ENCODE results near the gene ME2.
"Not testable (repeated sequence)": the region's sequence is repeated elsewhere in the genome, so short reads cannot be mapped to it uniquely, and the experiment has no call there.

The ME2 gene

GRCh38 chr18:50878345-50879301 is at the start of gene ME2:
Gene ME2 (plus strand): TSS chr18:50879118. CDS start chr18:50895821, 16,703 bp downstream.
- no peak for FAIRE-seq

DNA sequence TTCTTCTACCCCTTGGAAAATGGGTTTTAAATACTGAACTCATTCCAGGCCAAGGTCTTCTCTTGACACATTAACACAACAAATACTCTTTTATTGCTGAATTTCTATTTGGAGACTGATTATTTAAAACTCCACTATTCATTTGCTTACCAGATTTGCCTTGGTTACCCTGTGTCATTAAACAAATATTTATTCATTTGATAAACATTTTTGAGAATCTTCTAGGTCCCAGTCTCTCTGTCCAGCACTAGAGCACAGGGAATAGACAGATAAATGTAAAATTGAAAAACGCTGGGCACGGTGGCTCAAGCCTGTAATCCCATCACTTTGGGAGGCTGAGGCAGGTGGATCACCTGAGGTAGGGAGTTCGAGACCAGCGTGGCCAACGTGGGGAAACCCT is 49.3 kb upstream of the ME2 start:
- no peak for FAIRE-seq

- no peak for FAIRE-seq
Measured at GRCh38 chr18:50830544-50830943, 48.4 kb upstream of the ME2 start.

GRCh38 chr18:50832754-50833153 is 46.2 kb upstream of the ME2 start:
- FAIRE-seq: no peak

GRCh38 chr18:50833496-50833895 is 45.4 kb upstream of the ME2 start:
- FAIRE-seq: not testable (repeated sequence)

GRCh38 chr18:50836521-50836957 is 42.4 kb upstream of the ME2 start:
- FAIRE-seq: no peak

GRCh38 chr18:50839341-50839740 is 39.6 kb upstream of the ME2 start:
- no peak for FAIRE-seq

DNA sequence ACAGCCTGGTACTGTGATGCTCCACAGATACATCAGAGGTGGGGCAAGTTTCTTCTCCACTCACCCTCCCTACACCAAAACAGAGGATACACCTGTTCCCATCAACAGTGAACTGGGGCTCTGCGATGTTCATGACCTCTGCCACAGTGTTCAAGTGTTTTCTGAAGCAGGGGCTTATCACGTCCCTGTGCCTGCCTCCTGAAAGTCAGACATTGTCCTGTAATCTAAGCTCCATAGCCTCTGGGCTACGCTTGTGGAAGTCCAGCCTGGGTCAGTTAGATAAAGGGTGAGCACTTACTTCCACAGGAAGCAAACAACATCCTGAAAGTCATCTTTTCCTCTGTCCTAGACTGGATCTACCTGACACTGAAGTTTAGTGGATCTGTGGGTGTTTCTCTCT is 38.9 kb upstream of the ME2 start:
- no peak for FAIRE-seq

- no peak for FAIRE-seq
Measured at GRCh38 chr18:50842846-50843245, 36.1 kb upstream of the ME2 start.

GRCh38 chr18:50844554-50844953 is 34.4 kb upstream of the ME2 start:
- no peak for FAIRE-seq

DNA sequence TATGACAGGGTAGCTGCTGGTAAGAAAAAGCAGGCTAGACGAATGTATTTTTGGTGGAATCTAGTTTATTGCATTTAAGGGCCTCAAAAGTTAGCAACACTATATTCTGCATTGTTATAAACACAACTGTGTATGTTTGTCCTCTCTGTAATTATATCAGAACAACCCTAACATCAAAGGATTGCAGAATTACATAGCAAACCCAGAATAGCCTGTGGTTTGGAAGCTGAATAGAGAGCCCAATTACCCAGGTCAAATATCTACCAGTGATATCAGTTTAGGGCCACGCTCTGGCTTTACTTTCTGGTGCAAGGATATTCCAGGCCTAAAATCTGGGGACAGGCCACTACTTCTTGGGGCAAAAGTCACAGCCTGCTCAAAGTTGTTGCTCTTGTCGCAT is 34.0 kb upstream of the ME2 start:
- FAIRE-seq: no peak

DNA sequence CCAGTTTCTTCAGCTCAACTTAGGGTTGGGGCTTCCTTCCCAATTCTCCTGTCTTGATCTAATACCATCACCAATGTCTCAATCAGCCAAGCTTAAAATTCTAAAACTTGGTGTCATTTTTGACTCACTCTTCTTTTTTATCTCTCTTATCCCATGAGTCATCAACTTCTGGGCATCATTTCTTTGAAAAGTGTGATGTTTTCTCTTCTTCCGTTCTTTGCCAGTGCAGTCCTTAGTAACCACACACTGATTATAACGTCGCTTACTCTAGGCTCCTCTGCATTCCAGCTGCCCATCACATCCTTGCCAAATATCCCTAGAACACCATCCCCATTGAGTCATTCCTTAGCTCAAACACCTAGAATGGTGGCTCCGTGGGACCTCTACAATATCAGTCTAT is 31.7 kb upstream of the ME2 start:
- FAIRE-seq: no peak

DNA sequence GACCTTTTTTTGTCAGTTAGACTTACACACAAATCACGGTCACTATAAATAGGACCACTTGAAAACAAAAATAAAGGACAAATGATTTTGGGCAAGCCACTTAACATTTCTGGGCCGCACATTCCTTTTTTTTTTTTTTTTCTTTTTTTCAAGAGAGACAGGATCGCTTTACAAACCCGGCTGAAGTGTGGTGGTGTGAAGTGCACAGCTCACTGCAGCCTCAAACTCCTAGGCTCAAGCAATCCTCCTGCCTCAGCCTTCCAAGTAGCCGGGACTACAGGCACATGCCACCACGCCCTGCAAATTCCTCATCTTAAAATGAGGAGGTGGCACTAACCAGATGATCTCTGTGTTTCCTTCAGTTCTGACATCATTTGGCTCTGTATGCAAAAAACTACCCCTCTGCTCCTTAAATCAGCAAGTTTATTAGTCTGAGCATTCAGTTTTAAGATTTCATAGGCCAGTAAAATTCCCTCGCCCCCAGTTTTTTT is 30.8 kb upstream of the ME2 start:
- no peak for FAIRE-seq

- FAIRE-seq: no peak
Measured at GRCh38 chr18:50848991-50849390, 29.9 kb upstream of the ME2 start.

GRCh38 chr18:50849419-50849821 is 29.5 kb upstream of the ME2 start:
- FAIRE-seq: no peak

DNA sequence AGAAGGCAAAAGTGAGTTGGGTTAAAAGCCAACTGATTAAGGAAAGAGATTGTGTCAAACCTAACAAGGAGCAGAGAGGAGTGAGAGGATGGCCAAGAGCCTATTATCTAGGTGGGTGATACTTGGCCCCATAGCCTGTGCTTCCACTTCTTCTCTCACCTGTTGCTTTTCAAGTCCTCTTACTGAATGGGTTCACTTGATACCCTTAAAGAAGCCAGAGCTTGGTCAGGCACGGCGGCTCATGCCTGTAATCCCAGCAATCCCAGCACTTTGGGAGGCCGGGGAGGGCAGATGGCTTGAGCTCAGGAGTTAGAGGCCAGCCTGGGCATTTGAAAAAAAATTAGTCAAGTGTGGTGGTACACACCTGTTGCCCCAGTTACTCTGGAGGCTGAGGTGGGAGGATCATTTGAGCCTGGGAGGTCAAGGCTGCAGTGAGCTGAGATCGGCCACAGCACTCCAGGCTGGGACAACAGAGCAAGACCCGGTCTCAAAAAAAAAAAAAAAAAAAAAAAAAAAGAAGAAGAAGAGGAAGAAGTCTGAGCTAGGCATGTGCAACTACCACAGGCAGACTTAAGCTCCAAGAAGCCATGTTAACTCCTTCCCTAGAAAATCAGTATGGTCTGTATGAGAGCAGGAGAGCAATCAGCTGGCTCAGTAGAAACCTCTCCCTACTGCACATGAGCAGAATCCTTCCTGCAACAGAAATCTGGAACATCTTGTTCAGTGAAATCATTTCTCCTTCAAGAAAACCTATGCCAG is 28.4 kb upstream of the ME2 start:
- no peak for FAIRE-seq

DNA sequence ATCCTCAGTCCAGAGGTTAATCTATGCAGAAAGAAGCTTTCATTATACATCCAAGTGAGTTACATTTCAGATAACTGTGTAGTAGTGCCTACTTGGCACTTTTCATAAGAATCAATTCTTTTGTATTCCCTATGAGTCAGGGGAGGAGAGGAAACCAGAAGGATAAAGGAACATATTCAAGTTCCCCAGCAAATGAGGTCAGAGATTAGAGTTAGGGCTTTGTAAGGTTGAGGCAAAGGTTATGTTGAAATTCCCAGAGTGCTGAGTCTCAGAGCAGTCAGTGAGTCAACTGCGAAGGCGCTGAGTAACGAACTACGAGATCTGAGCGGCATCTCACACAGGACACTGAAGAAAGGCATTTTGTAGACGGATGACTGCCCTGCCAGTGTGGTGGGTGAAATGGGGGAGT is 25.1 kb upstream of the ME2 start:
- FAIRE-seq: no peak

GRCh38 chr18:50855976-50856757 is 22.8 kb upstream of the ME2 start:
- FAIRE-seq: no peak

DNA sequence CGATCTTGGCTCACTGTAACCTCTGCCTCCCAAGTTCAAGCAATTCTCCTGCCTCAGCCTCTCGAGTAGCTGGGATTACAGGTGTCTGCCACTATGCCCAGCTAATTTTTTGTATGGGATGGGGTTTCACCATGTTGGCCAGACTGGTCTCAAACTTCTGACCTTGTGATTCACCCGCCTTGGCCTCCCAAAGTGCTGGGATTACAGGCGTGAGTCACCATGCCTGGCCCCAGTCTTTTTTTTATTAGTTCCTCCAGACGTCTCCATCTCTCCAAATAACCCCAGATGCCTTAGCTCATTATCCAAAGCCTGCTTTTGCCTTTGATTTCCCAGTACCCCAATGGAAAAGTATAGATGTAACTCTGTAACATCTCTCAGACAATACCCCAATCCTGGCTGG is 21.8 kb upstream of the ME2 start:
- FAIRE-seq: not testable (repeated sequence)

DNA sequence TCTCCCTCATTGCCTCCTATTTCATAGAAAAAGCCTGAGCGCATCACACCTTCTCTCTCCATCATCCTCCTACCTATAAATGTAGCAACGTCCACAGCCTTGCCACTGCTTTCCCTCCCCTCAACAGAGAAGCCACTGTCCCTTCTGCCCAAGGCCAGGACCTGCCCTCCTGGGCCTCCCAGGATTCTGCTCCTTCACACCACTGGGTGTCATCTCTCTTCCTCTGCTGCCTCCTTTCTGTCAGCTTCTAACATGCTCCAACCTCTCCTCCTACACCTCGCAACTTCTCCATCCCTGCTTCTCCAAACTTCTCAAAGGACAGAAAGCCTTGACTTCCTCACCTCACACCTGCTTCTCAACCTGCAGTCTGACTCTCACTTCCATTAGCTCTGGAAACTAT is 21.2 kb upstream of the ME2 start:
- FAIRE-seq: no peak

DNA sequence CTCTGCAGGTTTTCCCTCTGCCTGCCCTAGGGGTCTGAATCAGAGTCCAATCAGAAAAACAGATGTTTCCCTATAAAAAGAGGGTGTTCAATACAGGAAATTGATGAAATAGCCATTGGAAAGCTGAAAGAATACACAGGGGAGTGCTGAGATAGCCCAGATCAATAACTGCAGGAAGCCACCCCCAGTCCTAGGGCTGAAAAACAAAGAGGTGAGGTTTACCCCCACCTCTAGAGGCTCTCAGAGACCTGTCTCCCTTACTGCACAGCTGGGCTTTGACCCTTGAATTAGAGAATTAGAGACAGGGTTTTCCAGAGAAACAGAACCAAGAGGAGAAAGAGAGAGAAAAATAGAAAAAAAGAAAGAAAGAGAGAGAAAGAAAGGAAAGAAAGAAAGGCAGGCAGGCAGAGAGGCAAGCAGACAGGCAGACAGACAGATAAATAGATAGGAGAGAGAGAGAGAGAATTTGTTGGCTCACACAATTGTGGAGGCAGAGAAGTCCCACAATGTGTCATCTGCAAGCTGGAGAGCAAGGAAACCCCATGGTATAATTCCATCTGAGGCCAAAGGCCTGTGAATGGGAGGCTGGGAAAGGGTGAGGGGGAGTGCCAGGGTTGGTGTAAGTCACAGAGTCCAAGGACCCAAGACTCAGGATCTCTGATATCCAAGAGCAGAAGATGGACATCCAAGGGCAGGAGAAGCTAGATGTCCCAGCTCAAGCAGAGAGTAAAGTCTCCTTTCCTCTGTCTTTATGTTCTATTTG is 18.9 kb upstream of the ME2 start:
- no peak for FAIRE-seq

GRCh38 chr18:50861617-50862016 is 17.3 kb upstream of the ME2 start:
- no peak for FAIRE-seq

Measured in endometrium (tissue), 2 donors.